Activated CD4-positive, alpha-beta T cell treated with anti-CD3 and anti-CD28 coated beads for 1 hour (primary cell): ENCODE measurements around the gene EHMT2.
A peak's percentile ranks its signal among the peaks of the same experiment; 100 is the strongest.

Experiments used
- DNase-seq: peaks from one replicate; pipeline ENCODE4 v3.0.0-alpha.2; 2020

The EHMT2 gene

GRCh38 chr6:31888276-31889258 lies 8.9 kb downstream of the EHMT2 start:
- DNase-seq: peak; percentile 35

GRCh38 chr6:31887173-31888007 lies 10.1 kb downstream of the EHMT2 start:
- DNase-seq: no peak

- no peak for DNase-seq
Measured at GRCh38 chr6:31886541-31886991, 10.9 kb downstream of the EHMT2 start.

GRCh38 chr6:31884528-31885035 lies 12.9 kb downstream of the EHMT2 start:
- DNase-seq: no peak

GRCh38 chr6:31883676-31884075 lies 13.8 kb downstream of the EHMT2 start:
- no peak for DNase-seq

GRCh38 chr6:31882344-31882743 lies 15.2 kb downstream of the EHMT2 start:
- no peak for DNase-seq

- DNase-seq: no peak
Measured at GRCh38 chr6:31881136-31881859, 16.2 kb downstream of the EHMT2 start.

GRCh38 chr6:31880616-31881015 lies 16.9 kb downstream of the EHMT2 start:
- DNase-seq: no peak

- no peak for DNase-seq
Measured at GRCh38 chr6:31879901-31880300, 17.6 kb downstream of the EHMT2 start.

- DNase-seq: no peak
Measured at GRCh38 chr6:31879143-31879542, 18.4 kb downstream of the EHMT2 start.

- no peak for DNase-seq
Measured at GRCh38 chr6:31878726-31879125, 18.8 kb downstream of the EHMT2 start, which contains the start of gene SLC44A4. TSS of gene SLC44A4 (minus strand) at chr6:31878997. CDS start at chr6:31878980, 17 bp downstream.

GRCh38 chr6:31878222-31878621 lies 19.3 kb downstream of the EHMT2 start:
- no peak for DNase-seq

GRCh38 chr6:31877651-31878161 lies 19.8 kb downstream of the EHMT2 start:
- DNase-seq: no peak

GRCh38 chr6:31877125-31877650 lies 20.3 kb downstream of the EHMT2 start:
- no peak for DNase-seq

GRCh38 chr6:31876357-31876756 lies 21.1 kb downstream of the EHMT2 start:
- DNase-seq: no peak

GRCh38 chr6:31875877-31876276 lies 21.6 kb downstream of the EHMT2 start:
- no peak for DNase-seq

GRCh38 chr6:31874836-31875572 lies 22.5 kb downstream of the EHMT2 start:
- no peak for DNase-seq

- no peak for DNase-seq
Measured at GRCh38 chr6:31874084-31874670, 23.3 kb downstream of the EHMT2 start.

- no peak for DNase-seq
Measured at GRCh38 chr6:31871046-31871659, 26.3 kb downstream of the EHMT2 start.

- no peak for DNase-seq
Measured at GRCh38 chr6:31870385-31870921, 27.0 kb downstream of the EHMT2 start.
